ENCODE results near the gene SLC52A3.

The SLC52A3 gene

GRCh38 chr20:731891-732560, 36.3 kb downstream of the SLC52A3 start:
- in situ Hi-C loops (cut with HindIII; ENCODE audit: low sequenced_read_pairs), result no loop called here

- in situ Hi-C loops (cut with HindIII; ENCODE audit: low sequenced_read_pairs), result no loop called here
These were observed 38.3 kb downstream of the SLC52A3 start for GRCh38 chr20:730005-730404.

- in situ Hi-C loops (cut with HindIII; ENCODE audit: low sequenced_read_pairs), result no loop called here
These were observed 39.9 kb downstream of the SLC52A3 start for GRCh38 chr20:728256-728944.

GRCh38 chr20:726160-726559, 42.1 kb downstream of the SLC52A3 start:
- in situ Hi-C loops (cut with HindIII; ENCODE audit: low sequenced_read_pairs), result no loop called here

GRCh38 chr20:725491-725890, 42.8 kb downstream of the SLC52A3 start:
- in situ Hi-C loops (cut with HindIII; ENCODE audit: low sequenced_read_pairs), result no loop called here

- in situ Hi-C loops (cut with HindIII; ENCODE audit: low sequenced_read_pairs), result loop anchor here (25.0 kb wide), 1 partner anchor 112 kb away; the partner anchor contains the start of gene TCF15
These were observed 43.5 kb downstream of the SLC52A3 start for GRCh38 chr20:724797-725196.

- in situ Hi-C loops (cut with HindIII; ENCODE audit: low sequenced_read_pairs), result loop anchor here (25.0 kb wide), 1 partner anchor 111 kb away; the partner anchor contains the start of gene TCF15
These were observed 44.5 kb downstream of the SLC52A3 start for GRCh38 chr20:723756-724155.

GRCh38 chr20:722822-723644, 45.3 kb downstream of the SLC52A3 start:
- in situ Hi-C loops (cut with HindIII; ENCODE audit: low sequenced_read_pairs), result loop anchor here (25.0 kb wide), 1 partner anchor 111 kb away; the partner anchor contains the start of gene TCF15

GRCh38 chr20:721876-722275, 46.4 kb downstream of the SLC52A3 start:
- in situ Hi-C loops (cut with HindIII; ENCODE audit: low sequenced_read_pairs), result loop anchor here (25.0 kb wide), 1 partner anchor 110 kb away; the partner anchor contains the start of gene TCF15

GRCh38 chr20:719816-720215, 48.5 kb downstream of the SLC52A3 start:
- in situ Hi-C loops (cut with HindIII; ENCODE audit: low sequenced_read_pairs), result loop anchor here (25.0 kb wide), 1 partner anchor 108 kb away; the partner anchor contains the start of gene TCF15

GRCh38 chr20:719068-719467, 49.2 kb downstream of the SLC52A3 start:
- in situ Hi-C loops (cut with HindIII; ENCODE audit: low sequenced_read_pairs), result loop anchor here (25.0 kb wide), 1 partner anchor 107 kb away; the partner anchor contains the start of gene TCF15

GRCh38 chr20:717832-718231, 50.5 kb downstream of the SLC52A3 start:
- in situ Hi-C loops (cut with HindIII; ENCODE audit: low sequenced_read_pairs), result loop anchor here (25.0 kb wide), 1 partner anchor 106 kb away; the partner anchor contains the start of gene TCF15

- in situ Hi-C loops (cut with HindIII; ENCODE audit: low sequenced_read_pairs), result loop anchor here (25.0 kb wide), 1 partner anchor 105 kb away; the partner anchor contains the start of gene TCF15
These were observed 51.0 kb downstream of the SLC52A3 start for GRCh38 chr20:717271-717670.

GRCh38 chr20:714453-714852, 53.8 kb downstream of the SLC52A3 start:
- in situ Hi-C loops (cut with HindIII; ENCODE audit: low sequenced_read_pairs), result loop anchor here (25.0 kb wide), 1 partner anchor 102 kb away; the partner anchor contains the start of gene TCF15

- in situ Hi-C loops (cut with HindIII; ENCODE audit: low sequenced_read_pairs), result loop anchor here (25.0 kb wide), 1 partner anchor 99 kb away; the partner anchor contains the start of gene TCF15
These were observed 56.7 kb downstream of the SLC52A3 start for GRCh38 chr20:711576-711975.

GRCh38 chr20:710780-711450, 57.4 kb downstream of the SLC52A3 start:
- in situ Hi-C loops (cut with HindIII; ENCODE audit: low sequenced_read_pairs), result loop anchor here (25.0 kb wide), 1 partner anchor 99 kb away; the partner anchor contains the start of gene TCF15

All from DLD1 (cell line).